Central memory CD8-positive, alpha-beta T cell (primary cell): Measurements from ENCODE around the gene TRMT10A.
A peak's percentile ranks its signal among the peaks of the same experiment; 100 is the strongest.
"Not testable (repeated sequence)": the region's sequence is repeated elsewhere in the genome, so short reads cannot be mapped to it uniquely, and the experiment has no call there.

Source experiments
- ATAC-seq: fragments of 150-1000 bp; cut with Tn5 transposase; replicated peaks from 2 replicates; pipeline ENCODE4 v1.10.0; 2022; ENCODE audit warnings: mild to moderate bottlenecking, moderate FRiP score, moderate number of reproducible peaks; ENCODE audit not compliant: poor library complexity, severe bottlenecking; ENCODE audit errors: extremely low read depth
- DNase-seq, 2 donors: peaks; one replicate each; pipeline ENCODE4 v3.0.0; 2021; ENCODE audit warnings: low spot score in 2 of 2
- H3K27ac Mint-ChIP-seq: one replicate; pipeline ENCODE4 v1.8.0; 2022; ENCODE audit warnings: low read depth, mild to moderate bottlenecking, moderate library complexity, mixed read lengths
- H3K27me3 Mint-ChIP-seq: one replicate; pipeline ENCODE4 v1.8.0; 2022; ENCODE audit warnings: mixed read lengths
- H3K36me3 Mint-ChIP-seq: one replicate; pipeline ENCODE4 v1.8.0; 2022; ENCODE audit warnings: mild to moderate bottlenecking, moderate library complexity, mixed read lengths; ENCODE audit not compliant: insufficient read depth
- H3K4me1 Mint-ChIP-seq: one replicate; pipeline ENCODE4 v1.8.0; 2022; ENCODE audit warnings: mixed read lengths
- H3K4me3 Mint-ChIP-seq: one replicate; pipeline ENCODE4 v1.8.0; 2022; ENCODE audit warnings: mild to moderate bottlenecking, moderate library complexity, mixed read lengths
- H3K9me3 Mint-ChIP-seq: one replicate; pipeline ENCODE4 v1.8.0; 2022; ENCODE audit warnings: mixed read lengths

Gene TRMT10A

GRCh38 chr4:99536271-99536670 is 27.6 kb downstream of the TRMT10A start:
- Mint-ChIP-seq H3K36me3 (no peaks in the 10 kb centered on the region), H3K27me3 (peaks cover 47% of the 10 kb centered on the region), H3K4me3 (no peak overlapping the region), H3K9me3 (no peaks in the 10 kb centered on the region), H3K4me1 (no peaks in the 10 kb centered on the region), H3K27ac (no peak overlapping the region)
- no peak for DNase-seq
- ATAC-seq = no peak

- peaks cover 62% of the 10 kb centered on the region for H3K27me3 Mint-ChIP-seq
- H3K9me3 Mint-ChIP-seq, H3K4me1 Mint-ChIP-seq, ATAC-seq, DNase-seq, H3K36me3 Mint-ChIP-seq, H3K4me3 Mint-ChIP-seq, H3K27ac Mint-ChIP-seq: not testable (repeated sequence)
These were observed 29.1 kb downstream of the TRMT10A start for GRCh38 chr4:99534699-99535098.

DNA sequence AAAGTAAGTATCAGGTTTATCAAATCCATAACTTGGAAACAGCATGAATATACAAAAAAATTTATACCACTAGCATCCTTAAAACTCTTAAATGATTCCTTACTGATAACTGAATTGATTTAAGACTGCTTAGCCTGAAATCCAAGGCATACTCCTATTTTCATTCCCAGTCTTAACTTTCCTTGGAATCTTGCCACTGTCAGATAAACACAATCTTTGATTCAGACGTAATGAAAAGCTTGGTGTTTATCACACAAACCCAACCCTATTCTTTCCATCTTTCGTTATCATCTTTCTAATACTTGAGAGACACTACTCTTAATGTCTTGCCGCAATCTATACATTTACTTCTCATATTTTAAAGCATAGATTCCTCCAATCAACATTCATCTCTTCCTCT is 33.9 kb downstream of the TRMT10A start:
- no peak for ATAC-seq
- H3K27me3 Mint-ChIP-seq = peaks cover 65% of the 10 kb centered on the region
- no peaks in the 10 kb centered on the region for H3K4me1 Mint-ChIP-seq
- H3K36me3 Mint-ChIP-seq = no peaks in the 10 kb centered on the region
- H3K9me3 Mint-ChIP-seq = no peaks in the 10 kb centered on the region
- no peak overlapping the region for H3K4me3 Mint-ChIP-seq
- H3K27ac Mint-ChIP-seq = no peak overlapping the region
- DNase-seq = no peak

GRCh38 chr4:99529228-99529627 is 34.6 kb downstream of the TRMT10A start:
- Mint-ChIP-seq H3K4me1 (no peaks in the 10 kb centered on the region), H3K4me3 (no peak overlapping the region), H3K36me3 (no peaks in the 10 kb centered on the region), H3K27ac (no peak overlapping the region), H3K27me3 (peaks cover 66% of the 10 kb centered on the region), H3K9me3 (no peaks in the 10 kb centered on the region)
- ATAC-seq (no peak), DNase-seq (no peak)

DNA sequence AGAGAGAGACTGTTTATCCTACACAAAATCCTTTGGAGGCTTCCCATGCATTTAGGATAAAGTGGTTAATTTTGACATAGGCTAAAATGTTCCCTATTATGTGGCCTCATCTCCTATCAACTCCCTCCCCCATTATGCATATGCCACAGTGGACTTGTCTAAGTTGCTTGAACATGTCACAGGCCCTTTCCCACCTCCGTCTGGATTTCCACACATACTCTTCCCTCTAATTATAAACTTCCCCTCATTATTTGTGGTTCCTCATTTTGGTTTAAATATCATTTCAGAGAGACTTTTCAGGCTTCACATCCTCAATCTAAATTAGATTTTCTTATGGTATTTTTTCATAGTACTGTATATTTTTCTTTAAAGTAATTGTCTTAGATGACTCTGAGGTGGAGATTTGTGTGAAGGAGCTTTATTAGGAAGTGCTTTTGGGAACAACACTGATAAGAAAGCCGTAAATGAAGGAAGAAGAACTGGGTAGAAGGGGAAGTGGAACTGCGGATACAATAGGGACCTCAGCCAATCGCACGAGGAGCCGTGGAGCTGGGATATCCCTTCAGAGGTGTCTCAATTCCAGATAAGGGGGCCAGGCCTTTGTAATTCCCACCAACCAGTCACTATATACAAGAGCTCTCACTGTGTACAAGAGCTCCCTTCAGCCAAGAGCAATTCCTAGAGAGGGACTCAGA is 45.1 kb downstream of the TRMT10A start:
- no peaks in the 10 kb centered on the region for H3K36me3 Mint-ChIP-seq
- no peak for DNase-seq
- no peak for ATAC-seq
- H3K4me3 Mint-ChIP-seq = no peak overlapping the region
- no peak overlapping the region for H3K27ac Mint-ChIP-seq
- H3K4me1 Mint-ChIP-seq = no peaks in the 10 kb centered on the region
- no peaks in the 10 kb centered on the region for H3K9me3 Mint-ChIP-seq
- H3K27me3 Mint-ChIP-seq = peaks cover 17% of the 10 kb centered on the region

DNA sequence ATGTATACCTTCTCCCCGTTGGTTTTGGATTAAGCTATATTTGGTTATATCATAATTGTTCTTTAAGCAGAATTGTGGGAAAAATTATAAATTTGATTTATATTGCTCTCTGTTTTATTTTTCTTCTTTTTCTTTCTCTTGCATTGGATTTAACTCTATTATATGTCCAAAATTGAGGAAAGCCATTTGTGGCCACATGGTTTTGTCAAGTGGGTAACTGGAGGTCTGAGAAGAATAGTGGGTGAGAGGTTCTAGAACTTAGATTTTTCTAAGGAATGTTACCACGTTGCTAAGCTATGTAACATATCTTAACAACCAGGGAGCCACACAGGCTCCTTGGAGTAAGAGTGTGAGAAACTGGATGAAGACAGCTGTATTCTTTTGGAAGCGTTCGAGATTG is 53.1 kb downstream of the TRMT10A start, which contains the start of gene C4orf17:
Gene C4orf17 (plus strand): TSS at position 301 of the 400 bp plus-strand sequence. CDS start 2,061 bp downstream, outside the sequence.
- H3K4me1 Mint-ChIP-seq = peaks cover 22% of the 10 kb centered on the region
- no peak within 1 kb of the TSS for H3K27ac Mint-ChIP-seq
- H3K27me3 Mint-ChIP-seq = peaks cover 20% of the 10 kb centered on the region
- H3K36me3 Mint-ChIP-seq = no peaks in the 10 kb centered on the region
- H3K4me3 Mint-ChIP-seq = no peak within 1 kb of the TSS
- DNase-seq (no peak), ATAC-seq (no peak)
- no peaks in the 10 kb centered on the region for H3K9me3 Mint-ChIP-seq

GRCh38 chr4:99507762-99508161 is 56.1 kb downstream of the TRMT10A start:
- Mint-ChIP-seq H3K4me1 (peaks cover 22% of the 10 kb centered on the region), H3K36me3 (no peaks in the 10 kb centered on the region), H3K4me3 (no peak overlapping the region), H3K27me3 (no peaks in the 10 kb centered on the region), H3K9me3 (no peaks in the 10 kb centered on the region), H3K27ac (peak overlapping the region; percentile 70)
- DNase-seq (no peak), ATAC-seq (peak; percentile 71)

DNA sequence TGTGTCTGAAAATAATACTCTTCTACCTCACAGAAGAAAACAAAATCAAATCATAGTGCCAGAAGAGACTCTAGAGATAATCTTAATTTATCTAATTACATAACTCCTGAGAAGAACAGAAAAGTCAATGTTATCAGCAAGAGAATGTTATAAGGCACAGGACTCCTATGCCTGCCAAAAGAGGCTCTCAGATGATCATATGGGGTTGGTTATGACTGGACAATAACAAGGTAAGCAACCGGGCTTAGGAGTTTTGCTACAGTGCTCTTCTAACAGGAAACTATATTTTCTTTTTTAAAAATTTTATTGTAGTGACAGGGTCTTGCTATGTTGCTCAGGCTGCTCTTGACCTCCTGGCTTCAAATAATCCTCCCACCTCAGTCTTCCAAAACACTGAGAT is 56.5 kb downstream of the TRMT10A start:
- no peak for DNase-seq
- H3K4me1 Mint-ChIP-seq = peaks cover 22% of the 10 kb centered on the region
- no peaks in the 10 kb centered on the region for H3K9me3 Mint-ChIP-seq
- no peak for ATAC-seq
- no peaks in the 10 kb centered on the region for H3K27me3 Mint-ChIP-seq
- H3K27ac Mint-ChIP-seq = peak overlapping the region; percentile 70
- no peak overlapping the region for H3K4me3 Mint-ChIP-seq
- H3K36me3 Mint-ChIP-seq = no peaks in the 10 kb centered on the region

DNA sequence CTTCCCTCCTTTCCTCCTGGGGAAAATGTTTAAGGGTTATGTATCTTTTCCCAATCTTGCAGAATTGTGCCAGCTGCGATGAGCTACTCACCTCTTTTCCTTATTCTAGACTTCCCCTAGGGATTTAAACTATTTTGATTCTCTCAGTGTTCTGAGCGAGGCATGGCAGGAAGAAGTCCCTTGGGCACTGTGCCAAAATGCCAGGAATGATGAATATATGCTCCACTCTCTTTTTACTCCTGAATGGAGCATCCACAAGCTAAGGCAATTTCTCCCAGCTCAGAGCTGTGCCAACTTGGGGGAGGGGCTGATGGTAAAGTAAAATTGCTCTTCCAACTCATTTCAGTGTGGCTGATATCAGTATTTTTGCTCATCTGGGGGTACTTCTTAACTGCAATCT is 57.1 kb downstream of the TRMT10A start:
- Mint-ChIP-seq H3K4me3 (no peak overlapping the region), H3K4me1 (peaks cover 22% of the 10 kb centered on the region), H3K36me3 (no peaks in the 10 kb centered on the region), H3K27ac (peak overlapping the region; percentile 30), H3K27me3 (no peaks in the 10 kb centered on the region), H3K9me3 (no peaks in the 10 kb centered on the region)
- DNase-seq = no peak
- no peak for ATAC-seq

GRCh38 chr4:99504804-99505502 is 58.9 kb downstream of the TRMT10A start:
- Mint-ChIP-seq H3K4me1 (peaks cover 22% of the 10 kb centered on the region), H3K4me3 (no peak overlapping the region), H3K9me3 (no peaks in the 10 kb centered on the region), H3K27me3 (no peaks in the 10 kb centered on the region), H3K27ac (no peak overlapping the region), H3K36me3 (no peaks in the 10 kb centered on the region)
- DNase-seq = no peak
- no peak for ATAC-seq
